DOHH2 (cell line): ENCODE data around the gene WNT9B.

ENCODE experiments used
- H3F3A ChIP-seq: fragments of 200-600 bp; sonication (generic), shearing (Covaris generic); 2 replicates; pipeline ENCODE4 v1.6.0; 2016; ENCODE audit warnings: antibody characterized with exemption, mild to moderate bottlenecking; ENCODE audit not compliant: control insufficient read depth, insufficient read depth
- H3K27ac ChIP-seq: fragments of 200-600 bp; sonication (generic); 2 replicates; pipeline ENCODE4 v1.5.1; 2014; ENCODE audit warnings: low read depth, mild to moderate bottlenecking, low read length, moderate library complexity
- H3K27me3 ChIP-seq: fragments of 200-600 bp; sonication (generic); 2 replicates; pipeline ENCODE4 v1.6.1; 2014; ENCODE audit warnings: mild to moderate bottlenecking, low read length, mixed read lengths; ENCODE audit not compliant: control insufficient read depth
- H3K36me3 ChIP-seq: fragments of 200-600 bp; sonication (generic); 2 replicates; pipeline ENCODE4 v1.6.1; 2014; ENCODE audit warnings: mild to moderate bottlenecking, low read length, moderate library complexity, mixed read lengths; ENCODE audit not compliant: control insufficient read depth
- H3K4me1 ChIP-seq: fragments of 200-600 bp; sonication (generic); 2 replicates; pipeline ENCODE4 v1.6.1; 2014; ENCODE audit warnings: mild to moderate bottlenecking, low read length, mixed read lengths; ENCODE audit not compliant: control insufficient read depth
- H3K4me2 ChIP-seq: fragments of 200-600 bp; sonication (generic); 2 replicates; pipeline ENCODE4 v1.6.0; 2014; ENCODE audit warnings: mild to moderate bottlenecking, low read length, moderate library complexity
- H3K4me3 ChIP-seq: fragments of 200-600 bp; sonication (generic); 2 replicates; pipeline ENCODE4 v1.5.1; 2014; ENCODE audit warnings: mild to moderate bottlenecking, low read length, mixed read lengths
- H3K79me2 ChIP-seq: fragments of 200-600 bp; sonication (generic); 2 replicates; pipeline ENCODE4 v1.6.1; 2014; ENCODE audit warnings: mild to moderate bottlenecking, low read length, mixed read lengths; ENCODE audit not compliant: control insufficient read depth
- H3K9me2 ChIP-seq: fragments of 200-600 bp; sonication (generic); replicated peaks from 2 replicates; pipeline ENCODE4 v1.6.1; 2014; ENCODE audit warnings: mild to moderate bottlenecking, low read length, mixed read lengths; ENCODE audit not compliant: control insufficient read depth
- H3K9me3 ChIP-seq: fragments of 200-600 bp; sonication (generic); 2 replicates; pipeline ENCODE4 v1.6.1; 2014; ENCODE audit warnings: antibody characterized with exemption, low read length, mixed read lengths; ENCODE audit not compliant: control insufficient read depth, insufficient read depth
- H4K20me1 ChIP-seq: fragments of 200-600 bp; sonication (generic); 2 replicates; pipeline ENCODE4 v1.6.0; 2014; ENCODE audit warnings: low read depth, mild to moderate bottlenecking, antibody characterized with exemption, low read length, moderate library complexity; ENCODE audit not compliant: control insufficient read depth, insufficient read depth
- CTCF ChIP-seq: fragments of 200-600 bp; sonication (generic); IDR thresholded peaks from one replicate; pipeline ENCODE4 v1.5.1; 2014; ENCODE audit warnings: antibody characterized with exemption, mild to moderate bottlenecking, low read depth, low read length; ENCODE audit not compliant: poor library complexity, severe bottlenecking
- EZH2phosphoT487 ChIP-seq: fragments of 200-600 bp; sonication (generic); IDR thresholded peaks from 2 replicates; pipeline ENCODE4 v1.6.1; 2017; ENCODE audit warnings: borderline replicate concordance, mild to moderate bottlenecking, antibody characterized with exemption, low read length, moderate library complexity, mixed read lengths

WNT9B gene

DNA sequence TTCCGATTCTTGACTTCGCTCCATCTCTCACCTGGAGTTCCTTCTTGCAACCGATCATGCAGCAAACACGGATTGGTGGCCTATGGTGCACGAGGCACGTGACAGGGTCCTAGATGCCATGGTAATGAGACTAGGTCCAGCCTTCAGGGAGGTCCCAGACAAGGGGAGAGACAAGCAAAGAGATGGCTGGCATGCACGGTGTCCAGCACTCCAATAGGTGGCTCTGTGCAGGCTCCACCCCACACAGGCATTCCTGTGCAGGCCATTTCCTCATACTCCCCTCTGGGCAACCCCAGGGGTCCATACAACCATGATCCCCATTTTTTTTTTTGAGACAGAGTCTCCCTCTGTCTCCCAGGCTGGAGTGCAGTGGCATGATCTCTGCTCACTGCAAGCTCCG lies 31.3 kb downstream of the WNT9B start:
- Histone ChIP-seq H3K9me3 (no peaks in the 10 kb centered on the region), H3K4me1 (no peaks in the 10 kb centered on the region), H3K27me3 (peaks cover 14% of the 10 kb centered on the region), H4K20me1 (no peaks in the 10 kb centered on the region), H3K27ac (no peak overlapping the region), H3K4me3 (no peak overlapping the region), H3K36me3 (no peaks in the 10 kb centered on the region), H3K9me2 (no peaks in the 10 kb centered on the region), H3K4me2 (no peak overlapping the region), H3F3A (no peaks in the 10 kb centered on the region), H3K79me2 (no peaks in the 10 kb centered on the region)
- TF ChIP-seq EZH2phosphoT487 (no peak), CTCF (no peak)

GRCh38 chr17:46883871-46884520 lies 32.6 kb downstream of the WNT9B start:
- Histone ChIP-seq H3K4me1 (no peaks in the 10 kb centered on the region), H4K20me1 (0 out of 2 replicates have a peak, but pooled peaks cover 2% of the 10 kb centered on the region), H3K9me3 (no peaks in the 10 kb centered on the region), H3K4me2 (no peak overlapping the region), H3F3A (no peaks in the 10 kb centered on the region), H3K27me3 (peaks cover 25% of the 10 kb centered on the region), H3K79me2 (no peaks in the 10 kb centered on the region), H3K36me3 (no peaks in the 10 kb centered on the region), H3K4me3 (no peak overlapping the region), H3K27ac (no peak overlapping the region), H3K9me2 (no peaks in the 10 kb centered on the region)
- no peak for TF ChIP-seq EZH2phosphoT487
- TF ChIP-seq CTCF = no peak

DNA sequence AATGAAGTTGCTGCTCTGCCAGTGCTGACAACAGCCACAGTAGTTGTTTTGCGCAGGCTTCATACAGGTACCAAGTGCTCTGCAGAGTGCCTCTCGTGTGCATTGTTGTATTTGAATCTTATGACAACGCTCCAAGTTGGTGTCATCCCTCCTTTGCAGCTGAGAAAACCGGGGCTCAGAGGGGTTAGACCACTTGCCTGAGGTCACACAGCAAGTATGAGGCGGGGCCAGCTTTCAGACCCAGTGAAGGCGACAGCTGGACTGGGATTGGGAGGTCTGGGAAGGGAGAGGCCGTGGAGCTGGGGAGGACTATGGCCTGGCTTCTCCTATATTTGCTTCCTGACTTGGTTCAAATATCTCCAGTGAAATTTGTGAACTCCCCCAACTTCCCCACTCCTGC lies 33.2 kb downstream of the WNT9B start:
- Histone ChIP-seq H3K27ac (no peak overlapping the region), H3K9me2 (no peaks in the 10 kb centered on the region), H3F3A (no peaks in the 10 kb centered on the region), H3K4me2 (no peak overlapping the region), H3K27me3 (peaks cover 31% of the 10 kb centered on the region), H3K9me3 (no peaks in the 10 kb centered on the region), H3K79me2 (no peaks in the 10 kb centered on the region), H3K4me1 (no peaks in the 10 kb centered on the region), H3K36me3 (no peaks in the 10 kb centered on the region), H3K4me3 (no peak overlapping the region), H4K20me1 (0 out of 2 replicates have a peak, but pooled peaks cover 2% of the 10 kb centered on the region)
- TF ChIP-seq EZH2phosphoT487 (no peak), CTCF (no peak)
